Skeletal muscle tissue (tissue), 4 donors: ENCODE measurements around the gene TWF2. TPM values are rescaled to one million over a fixed set of nuclear protein-coding genes. Genes with fewer than 3 reads are reported as not detected.

ENCODE experiments used
- H3K27ac ChIP-seq: one replicate; pipeline ENCODE4 v1.7.0; 2013; ENCODE audit warnings: mild to moderate bottlenecking, low read depth, low read length, inconsistent platforms
- H3K27me3 ChIP-seq, 3 donors: one replicate each; pipeline ENCODE4 v1.7.0; 2013; ENCODE audit warnings: low read length in 3 of 3; ENCODE audit not compliant: control insufficient read depth in 3 of 3, insufficient read depth in 3 of 3
- H3K36me3 ChIP-seq, 3 donors: one replicate each; pipeline ENCODE4 v1.7.0; 2013; ENCODE audit warnings: low read length in 3 of 3; ENCODE audit not compliant: control insufficient read depth in 3 of 3, insufficient read depth in 3 of 3
- H3K4me1 ChIP-seq, 3 donors: one replicate each; pipeline ENCODE4 v1.7.0; 2013; ENCODE audit warnings: low read length in 3 of 3, mild to moderate bottlenecking in 3 of 3; ENCODE audit not compliant: control insufficient read depth in 3 of 3, insufficient read depth in 3 of 3
- H3K4me3 ChIP-seq, 3 donors: one replicate each; pipeline ENCODE4 v1.7.0; 2013; ENCODE audit warnings: low read length in 3 of 3
- H3K9ac ChIP-seq, 3 donors: one replicate each; pipeline ENCODE4 v1.7.0; 2013; ENCODE audit warnings: low read length in 3 of 3, mild to moderate bottlenecking in 3 of 3, moderate library complexity in 2 of 3, low read depth in 1 of 3
- H3K9me3 ChIP-seq, 3 donors: one replicate each; pipeline ENCODE4 v1.7.0; 2013; ENCODE audit warnings: low read length in 3 of 3; ENCODE audit not compliant: control insufficient read depth in 3 of 3
- total RNA-seq: library from RNA; depleted of rRNA; stranded (reverse); fragments of >200 nt; gene quantifications from one replicate; pipeline ENCODE4 v1.2.3, GENCODE V29; 2014
- donor health status: Osteomylitis.

Gene TWF2
- total RNA-seq, 1 donor from 2014 or later = 18.8 TPM

DNA sequence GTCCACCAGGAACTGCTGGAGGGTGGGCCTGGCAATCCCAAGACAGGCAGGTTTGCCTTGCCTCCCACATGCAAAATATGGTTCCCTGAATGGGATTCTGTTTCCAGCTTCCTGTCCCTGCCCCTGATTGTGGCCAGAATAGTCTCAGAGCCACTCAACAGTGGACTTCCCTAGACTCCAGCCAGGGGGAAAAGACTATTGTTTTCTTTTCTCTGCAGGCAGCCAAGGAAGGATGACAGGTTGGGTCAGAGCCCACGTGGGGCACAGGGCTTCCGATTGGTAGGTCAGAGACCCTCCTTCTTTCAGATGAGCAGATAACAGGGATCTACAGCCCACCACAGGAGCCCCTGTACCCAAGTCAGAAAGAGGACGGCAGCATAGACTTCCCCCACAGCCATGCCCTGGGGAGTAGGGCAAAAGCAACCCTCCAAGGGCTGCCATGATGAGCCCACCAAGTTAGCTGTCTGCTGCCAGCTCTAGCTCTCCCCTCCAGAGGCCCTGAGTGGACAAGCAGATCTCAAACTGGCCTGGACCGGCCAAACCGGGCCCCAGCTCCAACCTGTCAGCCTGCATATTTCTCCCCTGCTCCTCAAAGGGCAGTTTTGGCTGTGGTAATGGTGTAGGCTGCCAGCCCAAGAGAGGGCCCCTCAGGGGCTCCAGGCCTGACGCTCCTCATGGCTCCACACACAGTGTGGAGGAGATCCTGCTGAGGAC is 19.9 kb downstream of the TWF2 start:
- Histone ChIP-seq H3K36me3 (peaks cover 16 to 24% (median 17%) of the 10 kb centered on the region in 3 donors), H3K9me3 (no peaks in the 10 kb centered on the region), H3K9ac (no peak overlapping the region), H3K4me3 (peak overlapping the region in 1 of 3 donors; percentile 13), H3K4me1 (peaks cover 42 to 44% (median 43%) of the 10 kb centered on the region in 3 donors), H3K27ac (peak overlapping the region; percentile 21), H3K27me3 (no peaks in the 10 kb centered on the region)

DNA sequence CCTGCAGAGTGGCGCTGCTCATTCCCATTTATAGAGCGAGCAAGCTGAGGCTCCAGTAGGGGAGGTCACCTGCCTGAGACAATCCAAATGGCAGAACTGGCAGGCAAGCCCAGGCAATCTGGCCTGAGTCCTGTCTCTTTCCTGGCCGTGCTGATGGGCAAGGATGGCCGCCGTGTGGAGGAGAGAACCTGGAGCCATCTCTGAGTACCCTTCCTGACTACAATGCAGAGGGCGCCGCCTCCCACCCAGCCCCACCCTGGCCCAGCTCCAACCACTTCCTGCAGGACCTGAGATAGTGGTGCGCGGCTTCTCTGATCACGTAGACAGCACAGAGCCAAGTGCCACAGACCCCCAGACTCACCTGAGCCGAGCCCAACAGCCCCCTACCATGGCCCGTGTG is 20.5 kb downstream of the TWF2 start:
- H3K27ac ChIP-seq = peak overlapping the region; percentile 54
- peak overlapping the region in 1 of 3 donors; percentile 40 for H3K9ac ChIP-seq
- H3K27me3 ChIP-seq = no peaks in the 10 kb centered on the region
- peak overlapping the region in 1 of 3 donors; percentile 13 for H3K4me3 ChIP-seq
- peaks cover 42 to 44% (median 43%) of the 10 kb centered on the region in 3 donors for H3K4me1 ChIP-seq
- H3K9me3 ChIP-seq = no peaks in the 10 kb centered on the region
- H3K36me3 ChIP-seq = peaks cover 22 to 31% (median 22%) of the 10 kb centered on the region in 3 donors

DNA sequence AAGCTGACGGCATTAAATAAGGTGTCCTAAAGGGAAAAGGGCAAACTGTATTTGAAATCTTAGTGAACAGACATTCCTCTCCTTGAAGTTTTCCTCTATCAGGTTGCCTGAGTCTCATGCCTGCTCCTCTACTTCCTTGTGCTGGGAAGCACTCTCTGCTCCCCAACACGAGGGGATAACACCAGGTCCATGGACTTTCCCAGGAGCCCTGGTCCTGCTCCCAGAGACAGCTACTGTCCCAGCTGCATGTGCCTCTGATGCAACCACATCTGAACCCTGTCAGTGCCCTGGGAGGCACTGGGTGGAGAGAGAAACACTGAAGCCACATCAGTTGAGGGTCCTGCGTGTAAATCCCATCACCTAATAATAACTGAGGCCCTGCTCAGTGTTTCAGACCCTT is 20.9 kb downstream of the TWF2 start:
- Histone ChIP-seq H3K9me3 (no peaks in the 10 kb centered on the region), H3K27me3 (no peaks in the 10 kb centered on the region), H3K4me3 (no peak overlapping the region), H3K4me1 (peaks cover 42 to 44% (median 43%) of the 10 kb centered on the region in 3 donors), H3K9ac (peak overlapping the region in 1 of 3 donors; percentile 40), H3K27ac (peak overlapping the region; percentile 54), H3K36me3 (peaks cover 25 to 34% (median 26%) of the 10 kb centered on the region in 3 donors)

DNA sequence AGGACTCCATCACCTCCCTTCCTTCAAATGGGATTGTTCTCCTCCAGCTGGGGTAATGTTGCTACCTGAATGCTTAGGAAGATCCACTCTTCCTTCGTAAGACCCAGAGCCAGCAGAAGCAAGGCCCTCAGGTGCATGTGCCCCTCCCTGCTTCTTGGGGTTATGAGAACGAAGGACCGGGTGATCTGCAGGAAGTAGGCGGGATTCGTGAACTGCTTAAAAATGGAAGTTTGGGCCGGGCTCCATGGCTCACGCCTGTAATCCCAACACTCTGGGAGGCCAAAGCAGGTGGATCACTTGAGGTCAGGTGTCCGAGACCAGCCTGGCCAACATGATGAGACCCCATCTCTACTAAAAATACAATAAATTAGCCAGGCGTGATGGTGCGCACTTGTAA is 21.6 kb downstream of the TWF2 start:
- H3K36me3 ChIP-seq = peaks cover 29 to 33% (median 30%) of the 10 kb centered on the region in 3 donors
- H3K9ac ChIP-seq = peak overlapping the region in 1 of 3 donors; percentile 57
- no peaks in the 10 kb centered on the region for H3K27me3 ChIP-seq
- H3K9me3 ChIP-seq = no peaks in the 10 kb centered on the region
- H3K4me3 ChIP-seq = peak overlapping the region in 1 of 3 donors; percentile 35
- peak overlapping the region; percentile 54 for H3K27ac ChIP-seq
- peaks cover 39 to 44% (median 42%) of the 10 kb centered on the region in 3 donors for H3K4me1 ChIP-seq

DNA sequence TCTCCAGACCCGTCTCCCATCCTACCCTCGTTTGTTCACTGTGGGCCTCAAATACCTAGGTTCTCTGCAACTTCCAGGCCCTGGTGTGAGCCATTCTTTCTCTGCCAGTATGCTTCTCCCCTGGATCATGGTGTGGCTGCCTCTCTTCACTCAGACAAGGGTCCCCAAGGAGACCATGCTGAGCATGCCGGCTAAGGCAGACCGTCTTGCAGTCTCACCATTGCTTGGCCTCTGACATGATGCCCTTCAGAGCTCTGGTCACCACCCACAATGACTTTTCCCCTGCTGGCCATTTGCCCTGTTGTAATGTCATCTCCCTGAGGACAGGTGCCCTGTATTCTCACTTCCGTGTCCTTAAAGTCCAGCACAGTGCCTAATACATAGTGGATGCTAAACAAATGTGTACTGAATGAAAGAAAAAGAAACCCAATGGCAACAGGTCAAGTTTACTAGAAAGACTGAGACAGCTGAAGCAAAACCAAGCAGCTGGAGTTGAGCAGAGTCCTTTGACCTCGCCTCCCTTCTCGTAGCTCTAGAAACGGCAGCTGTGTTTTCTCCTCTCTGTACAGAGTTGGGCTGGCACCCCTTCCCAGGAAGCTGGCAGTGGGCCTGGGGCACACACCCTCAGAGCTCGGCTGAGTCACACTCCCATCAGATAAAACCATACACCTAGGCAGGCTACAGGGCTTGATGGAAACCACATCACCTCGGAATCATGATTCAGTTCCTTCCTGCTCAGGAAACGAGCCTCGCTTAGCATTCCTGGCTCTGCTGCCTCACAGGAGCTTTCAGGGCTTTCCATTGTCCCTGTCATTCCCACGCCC is 22.2 kb downstream of the TWF2 start:
- peak overlapping the region; percentile 54 for H3K27ac ChIP-seq
- H3K9me3 ChIP-seq = no peaks in the 10 kb centered on the region
- H3K4me3 ChIP-seq = peak overlapping the region in 2 of 3 donors; percentile 44 to 54
- no peaks in the 10 kb centered on the region for H3K27me3 ChIP-seq
- H3K4me1 ChIP-seq = peaks cover 33 to 40% (median 39%) of the 10 kb centered on the region in 3 donors
- peaks cover 35 to 36% (median 36%) of the 10 kb centered on the region in 3 donors for H3K36me3 ChIP-seq
- H3K9ac ChIP-seq = peak overlapping the region in 2 of 3 donors; percentile 22 to 57

DNA sequence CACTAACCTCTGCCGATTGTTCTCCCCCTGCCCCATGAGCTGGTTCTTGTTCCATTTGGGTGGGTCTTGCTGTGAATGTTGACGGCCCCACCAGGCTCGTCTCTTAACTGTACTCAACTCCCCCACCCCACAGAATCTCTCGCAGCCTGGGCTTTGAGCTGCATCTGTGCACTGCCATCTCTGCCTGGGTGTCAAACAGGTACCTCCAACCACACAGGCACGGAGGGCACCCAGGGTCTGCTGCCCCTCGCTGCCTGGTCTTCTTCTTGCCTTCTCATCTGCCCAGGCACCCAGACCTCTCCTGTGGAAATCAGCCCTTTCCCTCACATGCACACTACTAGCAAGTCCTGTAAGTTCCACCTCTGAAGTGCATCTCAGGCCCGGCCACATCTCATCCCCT is 23.6 kb downstream of the TWF2 start:
- Histone ChIP-seq H3K36me3 (peaks cover 49 to 51% (median 50%) of the 10 kb centered on the region in 3 donors), H3K27ac (no peak overlapping the region), H3K9me3 (no peaks in the 10 kb centered on the region), H3K4me1 (peaks cover 20 to 30% (median 25%) of the 10 kb centered on the region in 3 donors), H3K9ac (no peak overlapping the region), H3K27me3 (no peaks in the 10 kb centered on the region), H3K4me3 (no peak overlapping the region)

DNA sequence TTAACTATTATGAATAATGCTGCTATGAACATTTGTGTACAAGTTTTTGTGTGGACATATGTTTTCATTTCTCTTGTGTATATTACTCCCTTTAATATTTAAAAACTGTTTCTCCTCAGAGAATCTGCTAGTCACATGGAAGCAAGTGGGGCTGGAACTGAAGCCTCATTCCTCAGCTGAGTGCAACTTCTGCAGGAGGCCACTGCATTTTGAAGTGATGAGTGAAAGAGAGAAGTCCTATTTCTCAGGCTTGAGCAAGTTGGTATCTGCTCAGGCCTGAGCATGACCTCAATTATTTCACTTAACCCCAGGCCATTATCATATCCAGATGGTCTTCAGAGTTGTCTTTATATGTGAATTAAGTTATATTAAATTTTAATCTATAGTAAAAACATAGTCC is 25.1 kb downstream of the TWF2 start:
- Histone ChIP-seq H3K9me3 (no peaks in the 10 kb centered on the region), H3K4me1 (peaks cover 20 to 26% (median 25%) of the 10 kb centered on the region in 3 donors), H3K27ac (no peak overlapping the region), H3K27me3 (no peaks in the 10 kb centered on the region), H3K4me3 (no peak overlapping the region), H3K36me3 (peaks cover 61 to 62% (median 62%) of the 10 kb centered on the region in 3 donors), H3K9ac (no peak overlapping the region)

DNA sequence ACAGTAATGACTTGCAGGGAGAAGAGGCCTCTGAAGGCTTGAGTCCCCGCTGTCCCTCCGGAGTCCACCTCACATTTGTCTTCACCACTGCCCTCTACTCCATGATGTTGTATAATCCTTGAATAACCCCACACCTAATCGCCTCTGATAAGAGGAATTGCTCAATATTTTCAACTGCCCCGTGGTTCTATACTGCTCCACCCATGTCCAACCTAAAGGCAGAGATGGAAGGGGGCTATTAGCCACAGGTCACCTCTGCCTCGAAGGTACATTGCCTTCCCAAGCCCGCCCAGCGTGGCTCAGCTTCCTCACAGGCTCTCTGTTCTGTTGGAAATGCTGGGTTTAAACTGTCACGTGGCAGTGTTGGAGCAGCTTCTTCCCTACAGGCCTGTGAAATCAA is 26.0 kb downstream of the TWF2 start:
- peaks cover 69 to 71% (median 71%) of the 10 kb centered on the region in 3 donors for H3K36me3 ChIP-seq
- peaks cover 15 to 22% (median 20%) of the 10 kb centered on the region in 3 donors for H3K4me1 ChIP-seq
- no peak overlapping the region for H3K9ac ChIP-seq
- no peak overlapping the region for H3K4me3 ChIP-seq
- H3K27ac ChIP-seq = no peak overlapping the region
- no peaks in the 10 kb centered on the region for H3K27me3 ChIP-seq
- H3K9me3 ChIP-seq = no peaks in the 10 kb centered on the region

DNA sequence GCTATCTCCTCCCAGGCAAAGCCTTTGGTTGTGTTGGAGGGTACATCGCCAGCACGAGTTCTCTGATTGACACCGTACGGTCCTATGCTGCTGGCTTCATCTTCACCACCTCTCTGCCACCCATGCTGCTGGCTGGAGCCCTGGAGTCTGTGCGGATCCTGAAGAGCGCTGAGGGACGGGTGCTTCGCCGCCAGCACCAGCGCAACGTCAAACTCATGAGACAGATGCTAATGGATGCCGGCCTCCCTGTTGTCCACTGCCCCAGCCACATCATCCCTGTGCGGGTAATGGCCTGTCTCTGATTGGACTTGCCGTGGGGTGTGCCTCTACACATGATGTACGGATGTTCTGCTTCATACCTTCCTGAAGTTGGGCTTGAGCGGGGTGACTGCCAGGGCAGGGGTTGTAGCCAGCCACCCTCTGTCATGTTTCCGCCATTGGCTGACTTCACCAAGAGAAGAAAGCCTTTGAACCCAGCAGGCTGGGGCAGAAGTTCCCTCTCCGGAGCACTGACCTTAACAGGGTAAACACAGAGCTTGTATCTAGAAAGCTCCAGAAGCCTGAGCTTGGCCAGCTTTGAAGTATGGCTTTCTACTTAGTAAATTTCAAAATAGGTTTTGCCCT is 27.6 kb downstream of the TWF2 start:
- Histone ChIP-seq H3K9me3 (no peaks in the 10 kb centered on the region), H3K27ac (no peak overlapping the region), H3K27me3 (no peaks in the 10 kb centered on the region), H3K36me3 (peaks cover 79 to 84% (median 80%) of the 10 kb centered on the region in 3 donors), H3K4me3 (no peak overlapping the region), H3K4me1 (peaks cover 2 to 9% (median 6%) of the 10 kb centered on the region in 3 donors), H3K9ac (no peak overlapping the region)
